Activated T-cell treated with anti-CD3 and anti-CD28 coated beads, Interleukin-2, amount 50 U/mL, for 48 hours (primary cell): ENCODE results near the gene FGFR4.
"Not testable (repeated sequence)": the region's sequence is repeated elsewhere in the genome, so short reads cannot be mapped to it uniquely, and the experiment has no call there.

Experiments used
- DNase-seq, 2 experiments: peaks; one replicate each; pipeline ENCODE4 v3.0.0-alpha.2; 2020

FGFR4 gene

DNA sequence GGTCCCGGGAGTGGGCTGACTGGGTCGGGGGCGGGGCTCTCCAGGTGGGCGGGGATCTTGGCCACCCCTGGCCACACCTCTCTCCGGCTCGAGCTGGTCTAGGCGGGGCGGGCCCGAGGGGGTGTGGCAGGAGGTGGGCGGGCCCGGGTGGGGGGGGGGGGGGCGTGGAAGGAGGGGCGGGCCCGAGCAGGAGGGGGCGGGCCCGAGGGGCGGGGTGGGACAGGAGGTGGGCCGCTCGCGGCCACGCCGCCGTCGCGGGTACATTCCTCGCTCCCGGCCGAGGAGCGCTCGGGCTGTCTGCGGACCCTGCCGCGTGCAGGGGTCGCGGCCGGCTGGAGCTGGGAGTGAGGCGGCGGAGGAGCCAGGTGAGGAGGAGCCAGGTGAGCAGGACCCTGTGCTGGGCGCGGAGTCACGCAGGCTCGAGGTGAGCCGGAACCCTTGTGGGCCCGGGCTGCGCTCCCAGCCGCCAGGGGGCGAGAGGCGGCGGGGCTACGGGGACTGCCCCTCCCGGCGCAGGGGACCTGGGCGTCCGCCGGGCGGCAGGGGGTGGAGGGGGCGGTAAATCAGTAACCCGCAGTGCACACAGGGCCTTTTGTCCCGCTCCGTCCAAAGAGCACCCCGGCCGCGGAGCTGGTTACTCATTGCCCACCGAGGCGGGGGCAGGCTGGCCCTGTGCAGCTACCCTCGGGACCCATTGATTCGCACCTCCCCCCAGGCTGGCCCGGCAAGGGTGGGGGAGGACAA, at the start of gene FGFR4:
Gene FGFR4 (plus strand): TSS at position 262 of the 744 bp plus-strand sequence. CDS start 2,688 bp downstream, outside the sequence.
- DNase-seq = peak; percentile 76 to 80

DNA sequence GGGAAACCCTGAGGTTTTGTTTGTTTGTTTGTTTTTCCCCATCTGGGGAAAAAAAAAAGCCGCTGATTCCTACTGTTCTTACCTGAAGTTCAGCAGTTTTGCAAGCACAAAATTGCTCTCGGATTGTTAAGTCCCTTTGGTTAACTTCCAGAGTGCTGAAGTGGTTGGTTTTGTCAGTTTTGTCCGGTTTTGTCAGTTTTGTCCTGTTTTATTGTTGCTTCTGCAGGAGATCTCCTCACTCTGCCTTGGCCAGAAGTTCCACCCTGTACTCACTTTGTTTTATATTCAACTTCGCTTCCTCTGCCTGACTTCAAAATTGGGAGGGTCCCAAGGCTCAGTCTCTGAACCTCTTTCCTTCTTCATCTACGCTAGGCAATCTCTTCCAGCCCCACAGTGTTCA, 49.8 kb upstream of the FGFR4 start:
- DNase-seq = no peak

DNA sequence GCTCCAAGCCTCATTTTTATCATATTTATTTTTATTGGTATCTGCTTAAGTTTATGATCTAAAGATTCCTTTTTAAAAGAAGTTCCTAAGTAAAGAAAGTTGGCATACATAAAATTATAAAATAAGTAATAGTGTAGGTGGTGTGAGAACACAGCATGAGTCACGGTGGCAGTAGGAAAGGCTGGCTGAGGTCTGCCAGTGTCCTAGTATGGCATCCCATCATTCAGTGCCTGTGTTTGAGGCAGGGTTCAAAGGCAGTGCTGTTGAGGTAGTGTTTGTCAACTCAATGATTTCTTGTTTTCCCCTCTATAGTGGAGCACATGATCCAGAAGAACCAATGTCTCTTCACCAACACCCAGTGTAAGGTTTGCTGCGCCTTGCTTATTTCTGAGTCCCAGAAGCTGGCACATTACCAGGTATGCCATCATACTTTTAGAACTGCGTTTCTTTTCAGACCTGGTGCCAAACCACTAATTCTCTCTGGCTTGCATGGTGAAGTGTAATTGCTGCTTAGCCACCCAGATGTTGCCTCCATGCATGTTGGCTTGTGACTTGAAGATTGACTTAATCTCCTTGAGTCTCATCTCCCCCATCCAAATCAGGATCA, 45.8 kb upstream of the FGFR4 start:
- DNase-seq = no peak

DNA sequence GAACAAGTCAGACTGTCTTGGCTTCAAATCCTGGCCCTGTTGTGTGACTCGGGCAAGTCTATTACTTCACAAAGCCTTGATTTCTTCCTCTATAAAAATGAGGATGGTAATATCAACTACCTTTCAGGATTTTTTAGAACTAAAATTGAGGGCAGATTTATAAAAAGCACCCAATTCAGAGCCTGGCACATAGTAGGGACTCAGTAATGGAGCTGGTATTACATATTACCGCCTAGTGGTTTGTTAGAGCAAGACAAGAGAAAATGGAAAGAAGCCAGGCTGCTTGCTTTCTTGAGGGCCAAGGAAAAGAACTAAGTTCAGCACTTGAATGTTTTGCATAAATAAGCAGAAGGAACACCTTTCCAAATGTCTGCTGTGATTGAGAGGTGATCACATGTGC, 44.8 kb upstream of the FGFR4 start:
- no peak for DNase-seq

DNA sequence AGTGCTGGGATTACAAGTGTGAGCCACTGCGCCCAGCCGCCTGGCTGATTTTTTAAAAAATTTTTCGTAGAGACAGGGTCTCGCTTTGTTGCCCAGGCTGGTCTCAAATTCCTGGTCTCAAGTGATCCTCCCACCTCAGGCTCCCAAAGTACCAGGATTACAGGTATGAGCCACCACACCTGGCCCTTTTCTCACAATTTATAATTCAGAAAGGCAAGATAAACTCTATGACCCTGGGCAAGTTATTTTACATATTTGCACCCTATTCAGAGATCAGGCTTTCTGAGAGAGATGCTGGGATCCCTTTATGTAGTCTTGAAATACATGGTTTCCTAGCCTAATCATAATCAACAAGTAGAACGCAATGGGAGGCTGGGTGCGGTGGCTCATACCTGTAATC, 43.6 kb upstream of the FGFR4 start:
- no peak for DNase-seq

DNA sequence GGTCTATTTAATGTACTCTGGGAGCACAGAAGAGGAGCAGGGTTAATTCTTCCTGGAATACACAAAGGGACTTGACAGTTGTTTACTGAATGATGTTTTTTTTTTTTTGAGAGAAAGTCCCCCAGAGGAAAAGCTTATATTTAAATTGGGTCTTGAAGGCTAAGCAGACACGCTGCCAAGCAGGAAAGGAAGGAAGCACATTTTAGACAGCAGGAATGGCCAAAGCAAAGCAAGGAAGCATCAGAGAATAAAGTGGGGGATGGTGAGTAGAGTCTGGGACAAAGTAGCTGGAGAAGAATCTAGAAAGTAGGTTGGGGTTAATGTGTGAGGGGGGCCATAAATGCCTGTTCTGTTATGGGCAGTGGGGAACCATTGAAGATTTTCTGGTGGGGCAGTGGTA, 42.8 kb upstream of the FGFR4 start:
- no peak for DNase-seq

DNA sequence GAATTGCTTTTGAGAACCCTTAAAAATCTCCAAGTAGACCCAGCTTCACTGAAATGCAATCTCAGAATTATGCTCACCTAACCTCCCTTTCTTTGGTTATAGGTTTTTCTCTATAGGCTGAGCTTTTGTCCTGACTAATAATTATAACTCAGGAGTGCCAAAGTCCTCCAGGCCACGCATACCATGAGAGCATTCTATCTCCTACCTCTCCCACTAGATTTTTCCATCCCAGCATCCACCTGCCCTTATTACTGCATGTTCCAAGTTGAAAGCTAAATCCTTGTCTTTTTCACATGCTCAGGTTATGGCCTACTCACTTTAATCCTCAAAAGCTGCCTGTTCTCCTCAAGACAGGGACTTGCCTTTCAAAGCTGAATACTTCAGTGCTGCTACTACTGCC, 42.1 kb upstream of the FGFR4 start:
- DNase-seq = no peak

DNA sequence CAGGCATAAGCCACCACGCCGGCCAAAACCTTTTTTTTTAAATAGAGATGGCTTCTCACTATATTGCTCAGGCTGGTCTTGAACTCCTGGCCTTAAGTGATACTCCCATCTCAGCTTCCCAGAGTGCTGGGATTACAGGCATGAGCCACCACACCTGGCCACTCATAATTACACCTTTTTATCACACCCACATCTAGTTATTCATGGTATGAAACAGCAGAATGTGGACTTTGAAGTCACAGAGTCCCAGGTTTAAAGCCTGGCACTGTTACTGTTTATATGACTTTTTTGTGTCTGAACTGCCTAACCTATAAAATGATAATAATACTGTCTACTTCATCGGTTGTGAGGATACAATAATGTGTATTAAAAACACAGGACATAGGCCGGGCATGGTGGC, 41.1 kb upstream of the FGFR4 start:
- no peak for DNase-seq

DNA sequence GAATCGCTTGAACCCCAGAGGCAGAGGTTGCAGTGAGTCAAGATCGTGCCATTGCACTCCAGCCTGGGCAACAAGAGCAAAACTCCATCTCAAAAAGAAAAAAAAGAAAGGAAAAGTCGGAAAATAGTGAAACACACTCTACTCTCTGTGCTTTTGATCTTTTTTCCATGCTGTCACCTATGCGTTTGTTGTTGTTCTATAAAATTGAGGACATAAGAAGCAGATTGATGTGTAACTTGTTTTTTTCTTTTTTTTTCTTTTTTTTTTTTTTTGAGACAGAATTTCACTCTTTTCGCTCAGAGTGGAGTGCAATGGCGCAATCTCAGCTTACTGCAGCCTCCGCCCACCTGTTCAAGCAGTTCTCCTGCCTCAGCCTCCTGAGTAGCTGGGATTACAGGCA, 38.2 kb upstream of the FGFR4 start:
- not testable (repeated sequence) for DNase-seq

DNA sequence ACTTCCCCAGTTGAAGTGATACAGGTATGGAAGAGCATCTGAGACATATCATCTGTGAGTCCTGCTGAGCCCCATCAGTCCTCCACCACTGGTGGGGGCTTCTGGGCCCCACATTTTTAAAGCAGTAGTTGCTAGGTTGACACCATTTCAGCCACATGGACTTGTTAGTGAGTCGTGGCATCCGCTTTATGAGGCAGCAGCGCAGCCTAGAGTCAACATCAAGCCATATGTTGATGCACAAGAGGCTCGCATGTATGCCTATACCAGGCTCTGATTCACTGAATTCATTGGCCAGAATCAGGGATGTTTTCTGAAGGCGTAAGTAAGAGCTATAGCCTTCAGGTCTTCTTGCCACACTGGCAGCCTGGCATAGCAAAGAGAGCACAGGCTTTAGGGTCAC, 37.4 kb upstream of the FGFR4 start:
- no peak for DNase-seq

DNA sequence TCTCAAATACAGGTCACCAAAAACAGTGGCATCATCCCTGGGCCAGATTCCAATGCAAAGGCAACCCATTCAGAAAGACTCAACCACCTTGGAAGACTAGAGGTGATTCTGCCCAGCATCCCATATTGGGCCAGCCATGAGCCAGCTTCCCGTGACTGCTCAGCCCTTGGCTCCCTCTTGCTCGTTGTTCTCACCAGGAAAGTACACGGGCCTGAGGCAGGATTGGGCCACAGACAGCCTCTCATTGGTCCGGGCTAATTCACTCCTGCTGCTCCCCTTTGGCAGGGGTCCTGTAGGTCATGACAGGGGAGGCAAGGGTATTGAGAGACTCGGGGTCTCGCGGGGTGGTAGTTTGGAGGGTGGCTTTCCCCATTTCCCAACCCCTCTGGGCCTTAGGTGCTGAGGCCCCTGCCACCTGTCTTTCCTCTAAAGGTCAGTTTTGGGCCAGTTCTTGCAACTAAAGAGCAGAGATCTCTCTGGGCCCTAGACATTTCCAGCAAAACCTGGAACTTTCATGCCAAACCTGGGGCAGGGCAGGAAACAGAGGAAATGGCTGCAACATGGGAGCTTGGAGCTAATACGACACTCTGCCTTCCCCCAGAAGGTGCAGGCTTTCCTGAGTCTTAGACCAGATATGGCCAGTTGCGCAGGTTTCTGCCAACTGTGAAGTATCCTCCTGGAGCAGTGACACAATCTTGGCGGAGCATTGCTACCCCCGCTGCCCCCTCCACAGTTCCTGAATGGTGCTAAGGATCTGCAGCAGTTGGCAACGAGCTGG, 22.0 kb upstream of the FGFR4 start:
- DNase-seq = no peak

DNA sequence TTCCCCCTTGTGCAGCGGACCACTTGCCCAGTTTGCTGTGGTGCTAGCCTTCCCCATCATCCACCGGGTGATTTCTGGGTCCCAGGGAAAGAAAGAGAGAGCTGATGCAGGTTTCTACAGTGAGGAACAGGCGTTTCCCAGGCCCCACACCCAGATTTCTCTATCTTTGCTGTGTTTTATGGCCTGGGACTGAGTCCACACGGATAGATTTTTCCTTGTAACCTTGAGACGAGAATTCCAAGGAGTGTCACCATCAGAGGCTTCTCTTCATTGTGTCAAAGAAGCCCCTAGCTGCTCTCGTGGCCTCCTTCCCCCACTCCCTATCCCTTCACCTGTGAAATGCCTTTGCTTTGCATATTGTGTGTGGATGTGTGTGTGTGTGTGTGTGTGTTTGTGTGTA, 21.2 kb upstream of the FGFR4 start:
- DNase-seq = no peak

DNA sequence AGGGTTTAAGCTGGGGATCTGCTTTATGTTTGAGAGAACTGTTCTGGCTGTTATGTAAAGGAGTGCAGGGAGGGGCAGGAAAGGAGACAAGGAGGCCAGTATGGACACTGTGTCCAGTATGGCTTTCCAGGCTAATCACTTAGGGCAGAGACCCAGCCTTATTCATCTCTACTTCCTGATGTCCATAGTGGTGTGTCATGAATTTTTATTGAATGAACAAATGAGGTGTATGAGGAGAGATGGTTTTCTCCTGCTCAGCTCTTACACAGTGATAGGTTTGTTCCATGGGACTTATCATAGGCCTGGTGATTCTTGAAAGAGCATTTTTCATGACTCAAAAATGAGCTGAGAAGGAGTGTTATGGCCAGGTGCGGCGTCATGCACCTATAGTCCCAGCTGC, 20.5 kb upstream of the FGFR4 start:
- DNase-seq = no peak

DNA sequence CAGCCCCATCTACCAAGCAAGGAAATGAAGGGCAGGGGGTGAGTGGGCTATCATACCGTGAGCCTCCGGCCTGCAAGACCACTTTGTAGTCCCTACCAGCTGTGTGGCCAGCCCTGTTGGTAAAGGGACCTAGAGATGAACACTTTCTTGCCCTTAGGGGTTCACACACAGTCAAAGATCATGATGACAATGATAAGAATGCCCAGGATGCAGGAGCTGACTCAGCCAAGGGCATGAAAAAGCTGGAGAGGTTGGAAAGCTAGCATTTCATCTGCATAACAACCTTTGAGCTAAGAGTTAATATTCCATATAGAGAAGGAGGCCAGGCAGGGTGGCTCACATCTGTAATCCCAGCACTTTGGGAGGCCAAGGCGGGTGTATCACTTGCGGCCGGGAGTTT, 19.2 kb upstream of the FGFR4 start:
- no peak for DNase-seq

DNA sequence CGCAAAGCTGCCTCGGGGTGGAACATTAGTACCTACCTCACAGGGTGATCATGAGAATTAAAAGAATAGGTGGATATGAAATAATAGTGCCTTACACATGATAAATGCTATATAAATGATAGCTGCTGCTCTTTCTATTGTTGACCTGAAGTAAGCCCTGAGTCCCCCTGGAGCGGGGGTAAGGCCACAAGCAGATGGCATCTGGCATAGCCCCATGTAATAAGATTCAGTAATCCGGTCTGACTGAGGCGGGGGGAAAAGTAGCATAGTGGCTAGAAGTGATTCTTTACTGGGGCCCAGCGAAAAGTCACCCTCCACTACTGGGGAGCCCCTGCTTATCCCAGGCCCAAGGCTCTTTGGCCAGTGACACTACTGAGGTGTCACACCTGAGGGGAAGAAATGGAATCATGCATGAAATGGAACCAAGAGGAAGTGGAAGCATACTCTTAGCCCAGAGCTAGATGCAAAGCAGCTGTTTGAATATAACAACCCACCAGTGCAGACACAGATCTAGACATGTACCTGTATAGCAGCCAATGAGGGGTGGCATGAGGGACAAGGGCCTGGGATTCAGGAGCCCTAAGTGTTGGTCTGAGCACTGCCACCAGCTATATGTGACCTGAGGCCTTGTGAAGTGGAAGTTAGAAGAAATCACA, 16.1 kb upstream of the FGFR4 start:
- DNase-seq = no peak

DNA sequence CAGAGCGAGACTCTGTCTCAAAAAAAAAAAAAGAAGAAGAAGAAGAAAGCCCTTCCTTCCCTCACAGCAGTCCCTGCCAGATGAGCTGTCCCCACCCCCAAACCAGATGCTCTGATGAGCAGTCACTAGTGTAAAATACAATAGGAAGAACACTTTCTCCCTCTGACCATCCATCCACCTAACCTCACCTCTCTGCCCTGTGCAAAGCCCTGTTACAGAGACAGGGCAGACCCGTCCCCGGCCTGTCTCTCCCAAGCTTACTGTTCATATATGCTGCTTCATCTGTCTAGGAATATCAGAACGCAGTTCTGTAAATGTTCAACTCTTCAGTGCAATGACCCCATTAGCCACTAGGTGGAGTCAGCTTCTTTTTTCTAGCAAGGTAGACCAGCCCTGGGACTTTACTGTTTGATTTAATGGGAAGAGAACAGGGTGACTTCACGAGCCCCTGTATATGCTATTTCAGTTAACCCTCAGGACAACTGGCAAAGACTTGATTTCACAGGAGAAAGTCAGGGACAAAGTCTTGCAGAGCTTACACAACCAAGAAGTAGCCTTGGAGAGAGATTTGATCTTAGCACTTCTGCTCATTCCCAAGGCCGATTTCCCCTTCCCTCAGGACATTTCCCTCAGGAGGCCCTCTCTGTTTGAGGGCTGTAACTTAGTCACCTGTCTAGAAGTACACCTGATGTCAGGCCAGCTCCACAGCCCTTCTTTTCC, 14.9 kb upstream of the FGFR4 start:
- DNase-seq = peak; percentile 68 to 70

DNA sequence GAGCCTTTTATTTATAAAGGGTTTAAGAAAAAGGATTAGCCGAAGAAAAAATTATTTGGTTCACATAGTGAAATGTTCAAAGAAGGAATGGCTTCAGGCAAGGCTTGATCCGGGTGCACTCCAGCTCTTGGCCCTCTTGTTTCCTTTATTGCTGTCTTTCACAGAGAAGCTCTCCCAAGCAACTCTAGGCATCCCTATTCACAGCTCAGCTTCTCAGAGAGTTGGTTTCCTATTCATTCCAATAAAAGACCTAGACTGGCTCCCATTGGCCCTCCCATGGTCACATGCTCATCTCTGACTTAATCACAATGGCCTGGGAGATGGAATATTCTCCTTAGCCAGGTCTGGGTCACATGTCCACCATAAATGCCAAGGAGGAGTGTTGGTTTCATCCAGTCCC, 9.4 kb upstream of the FGFR4 start:
- DNase-seq = no peak

DNA sequence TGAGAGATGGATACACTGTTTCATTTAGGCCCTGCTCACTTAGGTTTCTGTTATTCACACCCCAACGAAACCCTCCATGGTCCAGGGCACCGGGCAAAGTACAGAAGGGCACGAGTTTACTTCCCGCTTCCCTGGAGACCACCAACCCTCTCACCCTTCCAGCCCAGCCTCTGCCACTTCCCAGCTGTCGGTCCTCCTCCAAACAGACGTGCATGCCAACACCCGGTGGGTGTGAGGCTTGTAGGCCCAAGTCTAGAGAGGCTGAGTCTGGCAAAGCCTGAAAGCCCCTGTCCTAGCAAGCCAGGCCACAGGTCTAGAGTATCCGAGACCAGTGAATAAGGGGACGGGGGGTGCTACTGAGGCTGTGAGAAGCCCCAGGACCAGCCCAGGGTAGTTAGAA, 7.1 kb upstream of the FGFR4 start:
- no peak for DNase-seq

DNA sequence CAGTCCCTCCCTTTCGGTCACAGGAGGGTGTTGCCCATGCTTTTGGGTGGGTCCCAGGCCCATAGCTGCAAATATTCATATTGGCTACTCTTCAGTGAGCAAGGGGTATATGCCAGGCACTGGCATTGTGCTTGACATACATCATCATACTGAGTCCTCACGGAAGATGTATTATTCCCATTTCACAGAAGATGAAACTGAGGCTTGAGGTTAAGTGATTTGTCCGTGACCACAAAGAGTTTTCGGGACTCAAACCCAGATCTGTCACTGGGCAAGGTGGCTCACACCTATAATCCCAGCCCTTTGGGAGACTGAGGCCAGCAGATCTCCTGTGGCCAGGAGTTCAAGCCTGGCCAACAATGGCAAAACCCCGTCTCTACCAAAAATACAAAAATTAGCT, 6.5 kb upstream of the FGFR4 start:
- no peak for DNase-seq

DNA sequence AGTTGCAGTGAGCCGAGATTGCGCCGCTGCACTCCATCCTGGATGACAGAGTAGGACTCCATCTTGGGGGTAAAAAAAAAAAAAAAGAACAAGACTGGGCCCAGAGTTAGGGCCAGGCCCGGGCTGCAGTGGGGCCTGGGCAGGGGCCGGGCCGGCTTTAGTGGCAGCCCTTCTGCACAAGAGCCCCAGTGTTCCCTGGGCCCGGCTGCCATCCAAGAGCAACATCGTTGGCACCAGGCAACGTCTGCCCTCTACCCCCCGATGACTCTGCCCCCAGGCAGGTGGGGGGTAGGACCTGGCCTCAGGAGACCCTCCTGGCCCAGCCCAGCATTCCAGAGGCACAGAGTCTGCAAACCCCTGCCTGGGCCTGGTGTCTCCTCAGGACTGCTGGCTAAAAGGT, 4.9 kb upstream of the FGFR4 start:
- no peak for DNase-seq

DNA sequence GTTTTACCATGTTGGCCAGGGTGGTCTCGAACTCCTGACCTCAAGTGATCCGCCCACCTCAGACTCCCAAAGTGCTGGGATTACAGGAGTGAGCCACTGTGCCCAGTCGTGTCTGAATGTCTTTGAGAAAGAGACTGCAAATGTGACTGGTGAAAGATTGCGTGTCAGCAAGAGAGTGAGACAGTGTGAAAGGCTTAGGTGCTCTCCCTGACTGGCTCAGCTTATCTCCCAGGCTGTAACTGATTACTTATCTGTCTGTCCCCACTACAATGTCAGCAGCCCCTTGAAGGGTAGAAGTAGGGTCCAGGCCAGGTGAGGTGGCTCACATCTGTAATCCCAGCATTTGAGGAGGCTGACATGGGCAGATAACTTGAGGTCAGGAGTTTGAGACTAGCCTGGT, 3.4 kb upstream of the FGFR4 start:
- DNase-seq = no peak

DNA sequence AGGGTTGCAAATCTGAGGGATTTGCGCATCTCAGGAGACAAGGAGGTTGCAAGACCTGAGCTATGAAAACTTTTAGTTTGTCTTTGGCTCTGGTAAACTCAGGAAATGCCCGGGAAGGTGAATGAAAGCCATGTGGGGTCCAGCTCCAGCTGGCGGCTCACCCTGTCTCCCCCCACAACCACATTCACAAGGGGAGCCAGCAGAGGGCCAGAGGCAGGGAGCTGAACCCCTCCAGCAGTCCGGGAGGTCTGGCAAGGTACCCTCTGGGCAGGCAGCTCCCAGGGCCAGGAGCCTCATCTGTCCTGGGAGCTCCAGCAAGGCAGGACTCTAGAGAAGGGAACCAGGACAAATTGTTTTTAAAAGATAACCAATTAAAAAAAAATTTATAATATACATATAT, 2.5 kb upstream of the FGFR4 start:
- no peak for DNase-seq
